ENCODE data around the gene TMEM163. TPM values are rescaled to one million over a fixed set of nuclear protein-coding genes. Genes with fewer than 3 reads are reported as not detected.
"Not testable (repeated sequence)": the region's sequence is repeated elsewhere in the genome, so short reads cannot be mapped to it uniquely, and the experiment has no call there.

The TMEM163 gene
- total RNA-seq, 2 donors from 2014 or later: 0.24 TPM; not detected in 1

- Histone ChIP-seq H3K9ac (ENCODE audit: extremely low read depth, low read length, poor library complexity, severe bottlenecking) (no peak overlapping the region), H3K27me3 (ENCODE audit: control insufficient read depth, insufficient read depth, low read length, poor library complexity, severe bottlenecking) (no peaks in the 10 kb centered on the region), H3K4me3 (ENCODE audit: low read length) (no peak overlapping the region), H3K4me1 (ENCODE audit: control insufficient read depth, insufficient read depth, low read length) (no peaks in the 10 kb centered on the region), H3K27ac (ENCODE audit: low read depth, low read length) (no peak overlapping the region), H3K36me3 (ENCODE audit: control insufficient read depth, insufficient read depth, low read length) (no peaks in the 10 kb centered on the region), H3K9me3 (ENCODE audit: control insufficient read depth, low read length) (peaks cover 7% of the 10 kb centered on the region)
- H3K36me3 Mint-ChIP-seq (ENCODE audit: low read depth): no peaks in the 10 kb centered on the region
- no peak for TF ChIP-seq CTCF (conservative IDR thresholded peaks at IDR 0.05)
- H3K4me1 Mint-ChIP-seq: no peaks in the 10 kb centered on the region
- no peak for DNase-seq
- H3K27ac Mint-ChIP-seq: no peak overlapping the region
- no peaks in the 10 kb centered on the region for H3K27me3 Mint-ChIP-seq (ENCODE audit: insufficient read depth)
- H3K4me3 Mint-ChIP-seq: no peak overlapping the region
- 80 to 91% methylated on average over 1 of the region's 1 CpG for WGBS, 2 experiments (ENCODE audit: insufficient coverage in 1 of 2, insufficient read length in 1 of 2)
- H3K9me3 Mint-ChIP-seq: peaks cover 46% of the 10 kb centered on the region
Observed at GRCh38 chr2:134590679-134591078, 128.1 kb downstream of the TMEM163 start.

- not testable (repeated sequence) for H3K27me3 Mint-ChIP-seq (ENCODE audit: insufficient read depth); H3K36me3 ChIP-seq (ENCODE audit: control insufficient read depth, insufficient read depth, low read length); H3K4me3 Mint-ChIP-seq; H3K9me3 ChIP-seq (ENCODE audit: control insufficient read depth, low read length); H3K4me1 ChIP-seq (ENCODE audit: control insufficient read depth, insufficient read depth, low read length); H3K4me3 ChIP-seq (ENCODE audit: low read length); H3K36me3 Mint-ChIP-seq (ENCODE audit: low read depth); H3K27ac ChIP-seq (ENCODE audit: low read depth, low read length); DNase-seq; H3K27ac Mint-ChIP-seq; H3K4me1 Mint-ChIP-seq; H3K27me3 ChIP-seq (ENCODE audit: control insufficient read depth, insufficient read depth, low read length, poor library complexity, severe bottlenecking); H3K9ac ChIP-seq (ENCODE audit: extremely low read depth, low read length, poor library complexity, severe bottlenecking)
- H3K9me3 Mint-ChIP-seq: peaks cover 45% of the 10 kb centered on the region
- 91 to 93% methylated on average over 2 to 3 of the region's 4 CpGs for WGBS, 2 experiments (ENCODE audit: insufficient coverage in 1 of 2, insufficient read length in 1 of 2)
Observed at GRCh38 chr2:134589171-134590083, 129.4 kb downstream of the TMEM163 start.

GRCh38 chr2:134588556-134588955, 130.2 kb downstream of the TMEM163 start:
- WGBS, 2 experiments (ENCODE audit: insufficient coverage in 1 of 2, insufficient read length in 1 of 2): 83 to 86% methylated on average over 2 of the region's 2 CpGs
- Mint-ChIP-seq H3K4me1 (no peaks in the 10 kb centered on the region), H3K27ac (no peak overlapping the region), H3K27me3 (ENCODE audit: insufficient read depth) (no peaks in the 10 kb centered on the region), H3K36me3 (ENCODE audit: low read depth) (no peaks in the 10 kb centered on the region), H3K9me3 (peaks cover 44% of the 10 kb centered on the region), H3K4me3 (no peak overlapping the region)
- Histone ChIP-seq H3K4me1 (ENCODE audit: control insufficient read depth, insufficient read depth, low read length) (no peaks in the 10 kb centered on the region), H3K27me3 (ENCODE audit: control insufficient read depth, insufficient read depth, low read length, poor library complexity, severe bottlenecking) (no peaks in the 10 kb centered on the region), H3K9ac (ENCODE audit: extremely low read depth, low read length, poor library complexity, severe bottlenecking) (no peak overlapping the region), H3K27ac (ENCODE audit: low read depth, low read length) (no peak overlapping the region), H3K36me3 (ENCODE audit: control insufficient read depth, insufficient read depth, low read length) (no peaks in the 10 kb centered on the region), H3K4me3 (ENCODE audit: low read length) (no peak overlapping the region), H3K9me3 (ENCODE audit: control insufficient read depth, low read length) (peaks cover 7% of the 10 kb centered on the region)
- DNase-seq: no peak
- TF ChIP-seq CTCF (conservative IDR thresholded peaks at IDR 0.05): no peak
